HepG2 (cell line): ENCODE measurements around the gene CPXM1. TPM values are rescaled to one million over a fixed set of nuclear protein-coding genes. Genes with fewer than 3 reads are reported as not detected.

Source experiments
- ARID2 ChIP-seq: sonication (generic); formaldehyde crosslinking; IDR thresholded peaks from 2 replicates; pipeline ENCODE4 v1.8.1; 2022; ENCODE audit warnings: mild to moderate bottlenecking, missing genetic modification reagents, borderline replicate concordance
- ATM ChIP-seq: fragments of 450-650 bp; IDR thresholded peaks from 2 replicates; pipeline ENCODE4 v1.7.1; 2017; ENCODE audit warnings: mild to moderate bottlenecking, borderline replicate concordance
- GTF2F1 ChIP-seq: fragments of 150-350 bp; IDR thresholded peaks from 2 replicates; pipeline ENCODE4 v1.6.1; 2014; ENCODE audit warnings: low read length
- HNF4A ChIP-seq: sonication (generic); formaldehyde crosslinking; IDR thresholded peaks from 2 replicates; pipeline ENCODE4 v1.4.0; 2020; ENCODE audit warnings: missing genetic modification reagents
- HNRNPLL ChIP-seq: fragments of 200-400 bp; formaldehyde crosslinking; IDR thresholded peaks from 2 replicates; pipeline ENCODE4 v1.6.1; 2017; ENCODE audit warnings: mild to moderate bottlenecking, low read depth, low read length; ENCODE audit not compliant: poor library complexity, severe bottlenecking
- MLLT10 ChIP-seq: sonication (generic); formaldehyde crosslinking; IDR thresholded peaks from 2 replicates; pipeline ENCODE4 v1.4.0; 2020; ENCODE audit warnings: missing genetic modification reagents
- NR2F6 ChIP-seq, 2 experiments: IDR thresholded peaks; 2 replicates each; pipeline ENCODE4 v1.6.1; 2016; ENCODE audit warnings: antibody characterized with exemption in 1 of 2, mild to moderate bottlenecking in 1 of 2
- RORA ChIP-seq: sonication (generic); formaldehyde crosslinking; IDR thresholded peaks from 2 replicates; pipeline ENCODE4 v1.5.0; 2020; ENCODE audit warnings: mild to moderate bottlenecking, missing genetic modification reagents, moderate library complexity
- SMARCC2 ChIP-seq: fragments of 450-650 bp; IDR thresholded peaks from 2 replicates; pipeline ENCODE4 v1.6.1; 2017; ENCODE audit warnings: antibody characterized with exemption, mild to moderate bottlenecking
- ZNF746 ChIP-seq: sonication (generic); formaldehyde crosslinking; IDR thresholded peaks from 2 replicates; pipeline ENCODE4 v1.8.0; 2022; ENCODE audit warnings: mild to moderate bottlenecking, missing genetic modification reagents
- polyA plus RNA-seq, 8 experiments: library from polyadenylated mRNA; depleted of rRNA in 3 of 8; stranded (reverse) in 7 of 8; unstranded in 1 of 8; fragments of >200 nt; fragmentation: Illumina TruSeq in 4 of 8; extraction: Trizol in 4 of 8; gene quantifications; 2 replicates each; pipeline versions ENCODE4 v1.2.1 to v1.2.3, GENCODE V29; 2011 to 2016; ENCODE audit warnings: low read depth in 4 of 8, missing spikeins in 1 of 8, mixed read lengths in 1 of 8; ENCODE audit not compliant: insufficient read depth in 1 of 8
- total RNA-seq, 5 experiments: library from RNA; depleted of rRNA; stranded (reverse); fragments of >200 nt; fragmentation: Illumina TruSeq; extraction: Trizol; gene quantifications; 2 replicates each; pipeline ENCODE4 v1.2.3, GENCODE V29; 2016; ENCODE audit warnings: low read depth in 1 of 5
- TF ChIP-seq, protein P1 (sequence below): sonication (generic); formaldehyde crosslinking; IDR thresholded peaks from 2 replicates; pipeline ENCODE4 v1.4.0; 2020; ENCODE audit warnings: missing genetic modification reagents, borderline replicate concordance
- TF ChIP-seq, protein P2 (sequence below): sonication (generic); formaldehyde crosslinking; IDR thresholded peaks from 2 replicates; pipeline ENCODE4 v1.4.0; 2020; ENCODE audit warnings: missing genetic modification reagents, borderline replicate concordance
- TF ChIP-seq, protein P3 (sequence below): sonication (generic); formaldehyde crosslinking; conservative IDR thresholded peaks from 2 replicates; pipeline ENCODE4 v1.8.0; 2022; ENCODE audit warnings: mild to moderate bottlenecking, moderate library complexity, missing genetic modification reagents
- TF ChIP-seq, protein P4 (sequence below): sonication (generic); formaldehyde crosslinking; IDR thresholded peaks from 2 replicates; pipeline ENCODE4 v1.4.0; 2020; ENCODE audit warnings: mild to moderate bottlenecking, missing genetic modification reagents
- TF ChIP-seq, protein P5 (sequence below): sonication (generic); formaldehyde crosslinking; IDR thresholded peaks from 2 replicates; pipeline ENCODE4 v1.8.0; 2022; ENCODE audit warnings: missing genetic modification reagents, low read depth, mild to moderate bottlenecking, borderline replicate concordance

CPXM1 gene
- total and polyA plus RNA-seq, 2 of the 13 experiments (the other 11 are each of a cell fraction or from before 2014, with no cell fraction given), result 0.07 TPM; not detected in 1

DNA sequence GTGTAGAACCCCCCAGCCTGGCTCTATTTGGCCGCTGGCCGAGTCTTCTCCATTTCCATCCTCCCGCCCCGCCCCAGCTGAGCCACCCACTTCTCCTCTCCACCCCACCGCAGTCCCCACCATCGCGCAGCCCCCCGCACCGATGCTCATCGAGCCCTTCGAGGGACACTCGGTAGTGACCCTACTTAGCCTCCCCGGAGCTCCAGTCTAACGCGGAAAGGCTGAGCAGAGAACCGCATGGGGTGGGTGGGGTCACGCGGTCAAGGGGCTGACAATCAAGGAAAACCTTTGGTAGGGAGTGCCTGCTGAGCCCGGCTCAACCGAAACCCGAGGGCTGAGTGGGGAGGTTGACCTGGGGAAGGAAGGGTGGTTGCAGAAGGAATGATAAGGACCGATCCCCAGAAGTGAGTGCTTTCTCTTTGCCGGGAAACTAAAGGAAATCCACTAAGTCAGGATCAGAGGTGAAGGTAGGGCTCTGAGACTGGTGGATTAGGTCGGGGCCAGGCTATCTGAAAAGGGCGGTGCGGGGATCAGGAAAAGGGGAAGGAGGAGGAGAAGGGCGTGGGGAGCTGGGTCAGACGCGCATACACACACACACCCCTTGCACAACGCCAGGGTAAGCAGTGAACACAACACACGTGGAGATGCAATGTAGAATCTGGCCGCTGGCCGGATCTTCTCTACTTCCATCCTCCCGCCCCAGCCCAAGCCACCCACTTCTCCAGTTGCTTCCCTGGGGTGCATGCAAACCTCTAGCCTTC is 49.8 kb downstream of the CPXM1 start (continued):
- TF ChIP-seq, protein P1, sequence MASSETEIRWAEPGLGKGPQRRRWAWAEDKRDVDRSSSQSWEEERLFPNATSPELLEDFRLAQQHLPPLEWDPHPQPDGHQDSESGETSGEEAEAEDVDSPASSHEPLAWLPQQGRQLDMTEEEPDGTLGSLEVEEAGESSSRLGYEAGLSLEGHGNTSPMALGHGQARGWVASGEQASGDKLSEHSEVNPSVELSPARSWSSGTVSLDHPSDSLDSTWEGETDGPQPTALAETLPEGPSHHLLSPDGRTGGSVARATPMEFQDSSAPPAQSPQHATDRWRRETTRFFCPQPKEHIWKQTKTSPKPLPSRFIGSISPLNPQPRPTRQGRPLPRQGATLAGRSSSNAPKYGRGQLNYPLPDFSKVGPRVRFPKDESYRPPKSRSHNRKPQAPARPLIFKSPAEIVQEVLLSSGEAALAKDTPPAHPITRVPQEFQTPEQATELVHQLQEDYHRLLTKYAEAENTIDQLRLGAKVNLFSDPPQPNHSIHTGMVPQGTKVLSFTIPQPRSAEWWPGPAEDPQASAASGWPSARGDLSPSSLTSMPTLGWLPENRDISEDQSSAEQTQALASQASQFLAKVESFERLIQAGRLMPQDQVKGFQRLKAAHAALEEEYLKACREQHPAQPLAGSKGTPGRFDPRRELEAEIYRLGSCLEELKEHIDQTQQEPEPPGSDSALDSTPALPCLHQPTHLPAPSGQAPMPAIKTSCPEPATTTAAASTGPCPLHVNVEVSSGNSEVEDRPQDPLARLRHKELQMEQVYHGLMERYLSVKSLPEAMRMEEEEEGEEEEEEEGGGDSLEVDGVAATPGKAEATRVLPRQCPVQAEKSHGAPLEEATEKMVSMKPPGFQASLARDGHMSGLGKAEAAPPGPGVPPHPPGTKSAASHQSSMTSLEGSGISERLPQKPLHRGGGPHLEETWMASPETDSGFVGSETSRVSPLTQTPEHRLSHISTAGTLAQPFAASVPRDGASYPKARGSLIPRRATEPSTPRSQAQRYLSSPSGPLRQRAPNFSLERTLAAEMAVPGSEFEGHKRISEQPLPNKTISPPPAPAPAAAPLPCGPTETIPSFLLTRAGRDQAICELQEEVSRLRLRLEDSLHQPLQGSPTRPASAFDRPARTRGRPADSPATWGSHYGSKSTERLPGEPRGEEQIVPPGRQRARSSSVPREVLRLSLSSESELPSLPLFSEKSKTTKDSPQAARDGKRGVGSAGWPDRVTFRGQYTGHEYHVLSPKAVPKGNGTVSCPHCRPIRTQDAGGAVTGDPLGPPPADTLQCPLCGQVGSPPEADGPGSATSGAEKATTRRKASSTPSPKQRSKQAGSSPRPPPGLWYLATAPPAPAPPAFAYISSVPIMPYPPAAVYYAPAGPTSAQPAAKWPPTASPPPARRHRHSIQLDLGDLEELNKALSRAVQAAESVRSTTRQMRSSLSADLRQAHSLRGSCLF (CRISPR knock-in tag), result no peak
- TF ChIP-seq NR2F6 (IDR thresholded peaks at IDR 0.05) (no peak; the same call in 1 of the 2 replicates), NR2F6 (CRISPR knock-in tag; IDR thresholded peaks at IDR 0.05) (peak; percentile 4; the same call in 1 of the 2 replicates), ATM (no peak), RORA (CRISPR knock-in tag) (no peak), HNF4A (CRISPR knock-in tag) (no peak), HNRNPLL (peak; percentile 14), MLLT10 (CRISPR knock-in tag) (no peak), ARID2 (CRISPR knock-in tag) (no peak), SMARCC2 (no peak), ZNF746 (0 out of 2 replicates have a peak, but pooled peaks have one; percentile 13), GTF2F1 (no peak)
- TF ChIP-seq, protein P2, sequence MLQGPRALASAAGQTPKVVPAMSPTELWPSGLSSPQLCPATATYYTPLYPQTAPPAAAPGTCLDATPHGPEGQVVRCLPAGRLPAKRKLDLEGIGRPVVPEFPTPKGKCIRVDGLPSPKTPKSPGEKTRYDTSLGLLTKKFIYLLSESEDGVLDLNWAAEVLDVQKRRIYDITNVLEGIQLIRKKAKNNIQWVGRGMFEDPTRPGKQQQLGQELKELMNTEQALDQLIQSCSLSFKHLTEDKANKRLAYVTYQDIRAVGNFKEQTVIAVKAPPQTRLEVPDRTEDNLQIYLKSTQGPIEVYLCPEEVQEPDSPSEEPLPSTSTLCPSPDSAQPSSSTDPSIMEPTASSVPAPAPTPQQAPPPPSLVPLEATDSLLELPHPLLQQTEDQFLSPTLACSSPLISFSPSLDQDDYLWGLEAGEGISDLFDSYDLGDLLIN, result no peak
- TF ChIP-seq, protein P3, sequence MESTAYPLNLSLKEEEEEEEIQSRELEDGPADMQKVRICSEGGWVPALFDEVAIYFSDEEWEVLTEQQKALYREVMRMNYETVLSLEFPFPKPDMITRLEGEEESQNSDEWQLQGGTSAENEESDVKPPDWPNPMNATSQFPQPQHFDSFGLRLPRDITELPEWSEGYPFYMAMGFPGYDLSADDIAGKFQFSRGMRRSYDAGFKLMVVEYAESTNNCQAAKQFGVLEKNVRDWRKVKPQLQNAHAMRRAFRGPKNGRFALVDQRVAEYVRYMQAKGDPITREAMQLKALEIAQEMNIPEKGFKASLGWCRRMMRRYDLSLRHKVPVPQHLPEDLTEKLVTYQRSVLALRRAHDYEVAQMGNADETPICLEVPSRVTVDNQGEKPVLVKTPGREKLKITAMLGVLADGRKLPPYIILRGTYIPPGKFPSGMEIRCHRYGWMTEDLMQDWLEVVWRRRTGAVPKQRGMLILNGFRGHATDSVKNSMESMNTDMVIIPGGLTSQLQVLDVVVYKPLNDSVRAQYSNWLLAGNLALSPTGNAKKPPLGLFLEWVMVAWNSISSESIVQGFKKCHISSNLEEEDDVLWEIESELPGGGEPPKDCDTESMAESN (CRISPR knock-in tag), result no peak
- TF ChIP-seq, protein P4, sequence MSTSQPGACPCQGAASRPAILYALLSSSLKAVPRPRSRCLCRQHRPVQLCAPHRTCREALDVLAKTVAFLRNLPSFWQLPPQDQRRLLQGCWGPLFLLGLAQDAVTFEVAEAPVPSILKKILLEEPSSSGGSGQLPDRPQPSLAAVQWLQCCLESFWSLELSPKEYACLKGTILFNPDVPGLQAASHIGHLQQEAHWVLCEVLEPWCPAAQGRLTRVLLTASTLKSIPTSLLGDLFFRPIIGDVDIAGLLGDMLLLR (CRISPR knock-in tag), result no peak
- TF ChIP-seq, protein P5, sequence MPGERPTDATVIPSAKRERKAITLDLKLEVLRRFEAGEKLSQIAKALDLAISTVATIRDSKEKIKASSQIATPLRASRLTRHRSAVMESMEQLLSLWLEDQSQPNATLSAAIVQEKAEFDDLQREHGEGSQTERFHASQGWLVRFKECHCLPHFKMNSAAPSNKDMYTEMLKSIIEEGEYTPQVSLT (CRISPR knock-in tag), result no peak
